Kidney (tissue), 14 donors: ENCODE data around the gene UBE3D. TPM values are rescaled to one million over a fixed set of nuclear protein-coding genes. Genes with fewer than 3 reads are reported as not detected.

ENCODE experiments used
- DNase-seq, 5 donors: peaks; one replicate each; pipeline ENCODE4 v3.0.0-alpha.2; 2013 to 2020
- FAIRE-seq: peaks from 2 replicates; lab custom pipeline; 2012; peaks lifted over from hg19 to GRCh38; lab: Jason Lieb, UNC
- H3K27ac ChIP-seq, 2 donors: one replicate each; pipeline ENCODE4 v1.7.0; 2013; ENCODE audit warnings: low read depth in 2 of 2, low read length in 2 of 2, inconsistent platforms in 1 of 2
- H3K27me3 ChIP-seq: one replicate; pipeline ENCODE4 v1.7.1; 2013; ENCODE audit warnings: low read length, inconsistent platforms; ENCODE audit not compliant: control insufficient read depth, insufficient read depth
- H3K36me3 ChIP-seq, 3 donors: one replicate each; pipeline versions ENCODE4 v1.7.0 to v1.7.1; 2013; ENCODE audit warnings: low read length in 3 of 3, control low read depth in 1 of 3, inconsistent platforms in 1 of 3; ENCODE audit not compliant: insufficient read depth in 3 of 3, control insufficient read depth in 2 of 3
- H3K4me1 ChIP-seq, 3 donors: one replicate each; pipeline versions ENCODE4 v1.7.0 to v1.7.1; 2013; ENCODE audit warnings: low read length in 3 of 3, inconsistent platforms in 1 of 3, low read depth in 1 of 3; ENCODE audit not compliant: control insufficient read depth in 2 of 3, insufficient read depth in 2 of 3
- H3K4me3 ChIP-seq, 3 donors: one replicate each; pipeline versions ENCODE4 v1.7.0 to v1.8.1; 2013; ENCODE audit warnings: low read length in 3 of 3, control low read depth in 1 of 3, inconsistent platforms in 1 of 3
- H3K9ac ChIP-seq, 3 donors: one replicate each; pipeline versions ENCODE4 v1.7.0 to v1.7.1; 2013; ENCODE audit warnings: low read length in 3 of 3, control low read depth in 1 of 3, inconsistent platforms in 1 of 3
- H3K9me3 ChIP-seq, 3 donors: one replicate each; pipeline versions ENCODE4 v1.7.0 to v1.7.1; 2013; ENCODE audit warnings: low read length in 3 of 3, control low read depth in 1 of 3, inconsistent platforms in 1 of 3; ENCODE audit not compliant: control insufficient read depth in 2 of 3, insufficient read depth in 1 of 3
- intact Hi-C: fragments of 100-400 bp; cut with DNase I; formaldehyde crosslinking; loops from one replicate; pipeline ENCODE4 v1.11.1; 2022
- polyA plus RNA-seq: library from polyadenylated mRNA; stranded (reverse); fragments of 350-450 nt; fragmentation: Illumina TruSeq; extraction: RNeasy Lipid Tissue Mini Kit (QIAGEN cat#74804); gene quantifications from one replicate; pipeline ENCODE4 v1.2.3, GENCODE V29; 2014; ENCODE audit warnings: low read depth, low replicate concordance; ENCODE audit not compliant: insufficient read depth
- total RNA-seq: library from RNA; stranded (reverse); fragmentation: NEBNext Ultra II Directional; extraction: Animal tissue kit (Norgen Biotek cat#: 25700); gene quantifications from one replicate; pipeline ENCODE4 v1.2.1, GENCODE V29; 2021
- TF ChIP-seq, protein P1 (sequence below): IDR thresholded peaks from 3 replicates; pipeline ENCODE4 v1.5.1; 2012; ENCODE audit warnings: mild to moderate bottlenecking, moderate library complexity, borderline replicate concordance; ENCODE audit not compliant: insufficient read depth; ENCODE audit errors: extremely low read depth
- donor health status: control.
- donor health status: control.
- donor health status: control.
- donor health status: control.
- donor health status: control.
- donor health status: DM: yes; HTN: yes; CAD: no.
- donor health status: Normal renal cell carcinoma (clear cell type).

Gene UBE3D
- total and polyA plus RNA-seq, 2 donors from 2014 or later: 4.8 to 6.0 TPM

DNA sequence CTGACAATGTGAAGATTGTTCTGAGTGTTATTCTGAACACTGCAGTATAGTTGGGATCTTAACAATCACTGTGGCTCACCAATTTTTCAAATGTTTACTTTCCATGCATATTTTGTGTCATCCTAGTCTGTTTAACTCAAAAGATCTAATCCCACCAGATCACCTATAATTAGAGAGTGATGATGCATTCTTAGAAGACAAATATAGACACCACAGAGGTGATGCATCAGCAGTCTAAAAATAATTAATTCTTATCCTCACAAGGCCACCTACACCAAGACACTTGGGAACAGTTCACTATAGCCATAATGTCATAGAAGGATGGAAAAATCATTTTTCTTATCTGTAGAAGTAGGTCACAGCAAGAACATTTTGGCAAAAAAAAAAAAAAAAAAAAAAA, 154.8 kb downstream of the UBE3D start:
- TF ChIP-seq, protein P1, sequence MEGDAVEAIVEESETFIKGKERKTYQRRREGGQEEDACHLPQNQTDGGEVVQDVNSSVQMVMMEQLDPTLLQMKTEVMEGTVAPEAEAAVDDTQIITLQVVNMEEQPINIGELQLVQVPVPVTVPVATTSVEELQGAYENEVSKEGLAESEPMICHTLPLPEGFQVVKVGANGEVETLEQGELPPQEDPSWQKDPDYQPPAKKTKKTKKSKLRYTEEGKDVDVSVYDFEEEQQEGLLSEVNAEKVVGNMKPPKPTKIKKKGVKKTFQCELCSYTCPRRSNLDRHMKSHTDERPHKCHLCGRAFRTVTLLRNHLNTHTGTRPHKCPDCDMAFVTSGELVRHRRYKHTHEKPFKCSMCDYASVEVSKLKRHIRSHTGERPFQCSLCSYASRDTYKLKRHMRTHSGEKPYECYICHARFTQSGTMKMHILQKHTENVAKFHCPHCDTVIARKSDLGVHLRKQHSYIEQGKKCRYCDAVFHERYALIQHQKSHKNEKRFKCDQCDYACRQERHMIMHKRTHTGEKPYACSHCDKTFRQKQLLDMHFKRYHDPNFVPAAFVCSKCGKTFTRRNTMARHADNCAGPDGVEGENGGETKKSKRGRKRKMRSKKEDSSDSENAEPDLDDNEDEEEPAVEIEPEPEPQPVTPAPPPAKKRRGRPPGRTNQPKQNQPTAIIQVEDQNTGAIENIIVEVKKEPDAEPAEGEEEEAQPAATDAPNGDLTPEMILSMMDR: no peak
- no peaks in the 10 kb centered on the region for H3K4me1 ChIP-seq
- no peaks in the 10 kb centered on the region for H3K9me3 ChIP-seq
- no peak overlapping the region for H3K27ac ChIP-seq
- intact Hi-C loops: no loop called here
- no peak for FAIRE-seq
- H3K9ac ChIP-seq: no peak overlapping the region
- no peaks in the 10 kb centered on the region for H3K27me3 ChIP-seq
- DNase-seq: no peak
- H3K4me3 ChIP-seq: no peak overlapping the region
- H3K36me3 ChIP-seq: no peaks in the 10 kb centered on the region

GRCh38 chr6:82910395-82910794, 155.2 kb downstream of the UBE3D start:
- intact Hi-C loops: no loop called here

DNA sequence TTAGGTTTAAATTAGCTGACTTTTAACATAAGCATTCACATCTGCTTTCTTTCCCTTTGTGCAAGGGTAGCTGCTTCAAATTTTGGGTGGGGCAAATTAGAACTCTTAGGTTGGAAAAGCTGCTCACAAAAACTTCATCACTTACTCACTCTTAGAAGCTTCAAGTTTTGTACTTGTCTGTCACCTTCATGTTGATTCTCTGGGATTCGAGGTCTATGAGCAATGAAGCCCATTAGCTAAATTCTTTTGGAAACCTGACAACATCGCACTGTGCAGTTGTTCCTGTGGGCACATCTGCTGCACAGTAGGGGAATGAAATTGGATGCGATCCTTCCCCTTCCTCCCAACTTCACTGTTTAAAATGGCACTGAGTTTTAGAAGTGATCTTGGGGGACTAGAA, 156.1 kb downstream of the UBE3D start:
- Histone ChIP-seq H3K9me3 (no peaks in the 10 kb centered on the region), H3K4me1 (peaks cover 0 to 7% (median 0%) of the 10 kb centered on the region in 3 donors), H3K27ac (no peak overlapping the region), H3K27me3 (no peaks in the 10 kb centered on the region), H3K9ac (no peak overlapping the region), H3K4me3 (no peak overlapping the region), H3K36me3 (no peaks in the 10 kb centered on the region)
- no peak for DNase-seq
- FAIRE-seq: no peak
- intact Hi-C loops: no loop called here
- TF ChIP-seq, protein P1: no peak

More at GRCh38 chr6:82910395-82910794, 155.2 kb downstream of the UBE3D start:
- TF ChIP-seq, protein P1: no peak
- H3K4me3 ChIP-seq: no peak overlapping the region
- no peaks in the 10 kb centered on the region for H3K36me3 ChIP-seq
- H3K4me1 ChIP-seq: no peaks in the 10 kb centered on the region
- H3K9me3 ChIP-seq: no peaks in the 10 kb centered on the region
- no peaks in the 10 kb centered on the region for H3K27me3 ChIP-seq
- no peak overlapping the region for H3K9ac ChIP-seq
- DNase-seq (no peak), FAIRE-seq (no peak)
- no peak overlapping the region for H3K27ac ChIP-seq

DNA sequence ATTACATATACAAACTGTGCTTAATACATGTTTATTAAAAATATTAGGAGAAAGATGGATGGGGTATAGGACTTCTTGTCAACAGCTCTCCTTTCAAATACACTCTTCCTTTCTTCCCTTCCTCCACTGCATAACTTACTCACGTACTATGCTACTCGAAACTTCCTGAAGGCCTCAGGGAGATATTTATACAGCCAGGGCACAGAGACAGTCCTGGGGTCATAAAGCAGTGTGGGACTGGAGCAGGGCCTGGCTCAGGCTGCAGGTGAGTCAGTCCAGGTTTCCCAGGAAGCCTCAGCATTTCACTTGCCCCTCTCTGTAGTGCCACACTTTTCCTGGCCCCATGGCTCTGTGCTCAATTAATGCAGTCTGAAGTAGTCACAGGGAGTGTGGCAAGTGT, 157.0 kb downstream of the UBE3D start:
- DNase-seq (no peak), FAIRE-seq (no peak)
- H3K9ac ChIP-seq: no peak overlapping the region
- H3K9me3 ChIP-seq: no peaks in the 10 kb centered on the region
- H3K27me3 ChIP-seq: no peaks in the 10 kb centered on the region
- H3K27ac ChIP-seq: no peak overlapping the region
- TF ChIP-seq, protein P1: no peak
- intact Hi-C loops: no loop called here
- peaks cover 0 to 12% (median 0%) of the 10 kb centered on the region in 3 donors for H3K4me1 ChIP-seq
- no peaks in the 10 kb centered on the region for H3K36me3 ChIP-seq
- no peak overlapping the region for H3K4me3 ChIP-seq
